Posterior vena cava (tissue), 2 donors: Measurements from ENCODE around the gene TEAD1. TPM values are rescaled to one million over a fixed set of nuclear protein-coding genes. Genes with fewer than 3 reads are reported as not detected.

ENCODE experiments used
- DNase-seq: peaks from one replicate; pipeline ENCODE4 v3.0.0-alpha.2; 2020; ENCODE audit warnings: low spot score
- intact Hi-C, 2 donors: fragments of 100-400 bp; cut with DNase I; formaldehyde crosslinking; loops; one replicate each; pipeline versions ENCODE4 v1.14.1 to v1.14.2; 2022 to 2023
- total RNA-seq, 2 donors: library from RNA; stranded (reverse); fragmentation: NEBNext Ultra II Directional; extraction: Animal tissue kit (Norgen Biotek cat#: 25700); gene quantifications; one replicate each; pipeline ENCODE4 v1.2.1, GENCODE V29; 2021
- donor health status: DM: yes; HTN: yes; CAD: no.
- donor health status: DM: yes; HTN: yes; CAD: no.

The TEAD1 gene
- total RNA-seq, 2 donors from 2014 or later, result 56.5 to 59.2 TPM

GRCh38 chr11:12769834-12770345 lies 95.7 kb downstream of the TEAD1 start:
- intact Hi-C loops, result no loop called here
- no peak for DNase-seq

DNA sequence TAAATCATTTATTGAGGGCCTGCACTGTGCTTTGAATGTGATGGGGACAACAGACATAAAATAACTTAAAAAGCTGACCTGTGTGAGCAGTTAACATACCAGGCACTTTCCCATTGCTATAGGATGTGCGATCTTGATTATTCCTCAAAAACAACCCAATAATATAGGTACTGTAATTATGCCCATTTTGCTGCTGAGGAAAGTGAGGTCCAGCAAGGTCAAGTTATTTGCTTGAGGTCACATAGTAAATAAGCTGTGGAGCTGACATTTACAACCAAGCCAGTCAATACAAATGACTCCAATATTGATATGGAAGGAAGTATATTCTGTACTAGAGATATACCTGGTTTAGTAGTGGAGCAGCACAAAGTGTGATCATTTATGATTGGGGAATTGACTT lies 96.2 kb downstream of the TEAD1 start:
- intact Hi-C loops, result no loop called here
- DNase-seq, result no peak

DNA sequence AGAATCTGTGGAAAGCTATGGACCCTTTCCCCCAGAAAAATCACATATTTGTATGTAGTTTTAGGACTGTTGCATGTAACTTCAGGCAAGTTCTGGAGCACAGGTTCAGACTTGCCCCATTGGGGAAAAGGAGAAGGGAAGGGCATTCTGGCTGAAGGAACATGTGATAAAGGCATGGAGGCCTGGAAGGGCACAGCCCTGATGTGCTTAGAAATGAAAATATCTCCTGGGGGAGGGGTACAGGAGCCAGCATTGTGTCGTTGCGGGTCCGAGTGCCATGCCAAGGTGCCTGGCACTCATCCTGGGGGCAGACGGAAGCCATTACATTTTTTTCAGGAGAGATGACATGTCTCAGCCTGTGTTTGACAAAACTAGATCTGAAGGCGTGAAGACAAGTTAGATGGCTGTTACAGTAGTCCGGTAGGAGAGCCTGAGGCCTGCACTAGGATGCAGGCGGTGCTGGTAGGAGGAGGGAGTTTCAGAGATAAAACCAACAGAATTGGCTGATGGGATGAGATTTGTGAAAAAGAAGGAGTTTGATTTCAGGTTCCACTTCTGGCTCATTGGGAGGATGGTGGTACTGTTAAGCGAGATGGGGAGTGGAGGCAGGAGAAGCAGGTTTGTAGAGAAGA lies 96.9 kb downstream of the TEAD1 start:
- no peak for DNase-seq
- intact Hi-C loops, result no loop called here

DNA sequence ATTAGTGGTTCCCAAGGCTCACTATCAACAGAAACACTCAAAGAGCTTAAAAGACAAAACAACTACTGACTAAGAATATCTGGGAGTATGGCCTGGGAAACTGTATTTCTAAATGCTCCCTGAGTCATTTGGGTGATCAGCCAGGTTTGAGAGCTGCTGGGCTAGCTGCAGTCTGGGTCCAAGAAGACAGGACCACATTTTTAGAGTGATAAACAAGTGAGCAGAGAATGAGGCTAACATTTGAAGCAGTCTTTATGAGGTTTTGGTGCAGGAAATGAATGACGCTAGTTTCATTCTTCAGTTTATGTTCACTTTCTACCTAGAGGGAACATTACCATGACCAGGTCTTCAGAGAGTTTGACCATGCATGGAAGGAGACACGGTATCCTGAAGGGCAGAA lies 97.7 kb downstream of the TEAD1 start:
- intact Hi-C loops, result no loop called here
- DNase-seq, result no peak

GRCh38 chr11:12772324-12772723 lies 98.1 kb downstream of the TEAD1 start:
- DNase-seq, result no peak
- intact Hi-C loops, result no loop called here

DNA sequence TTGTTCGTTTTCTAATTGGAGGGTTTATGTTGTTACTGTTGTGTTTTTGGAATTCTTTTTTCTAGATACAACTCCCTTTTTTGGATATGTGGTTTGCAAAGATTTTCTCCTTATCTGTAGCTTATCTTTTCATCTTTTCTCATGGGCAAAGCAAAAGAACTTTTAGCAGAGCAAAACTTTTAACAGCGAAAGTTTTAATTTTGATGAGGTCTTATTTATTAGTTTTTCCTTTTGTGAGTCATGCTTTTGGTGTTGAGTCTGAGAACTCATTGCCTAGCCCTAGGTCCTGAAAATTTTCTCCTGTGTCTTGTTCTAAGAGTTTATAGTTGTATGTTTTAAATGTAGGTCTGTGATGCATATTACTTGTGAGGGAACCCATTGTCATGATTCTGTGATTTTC lies 99.4 kb downstream of the TEAD1 start:
- intact Hi-C loops, result no loop called here
- DNase-seq, result no peak

- intact Hi-C loops, result no loop called here
- no peak for DNase-seq
Observed at GRCh38 chr11:12775955-12776354, 101.7 kb downstream of the TEAD1 start.

DNA sequence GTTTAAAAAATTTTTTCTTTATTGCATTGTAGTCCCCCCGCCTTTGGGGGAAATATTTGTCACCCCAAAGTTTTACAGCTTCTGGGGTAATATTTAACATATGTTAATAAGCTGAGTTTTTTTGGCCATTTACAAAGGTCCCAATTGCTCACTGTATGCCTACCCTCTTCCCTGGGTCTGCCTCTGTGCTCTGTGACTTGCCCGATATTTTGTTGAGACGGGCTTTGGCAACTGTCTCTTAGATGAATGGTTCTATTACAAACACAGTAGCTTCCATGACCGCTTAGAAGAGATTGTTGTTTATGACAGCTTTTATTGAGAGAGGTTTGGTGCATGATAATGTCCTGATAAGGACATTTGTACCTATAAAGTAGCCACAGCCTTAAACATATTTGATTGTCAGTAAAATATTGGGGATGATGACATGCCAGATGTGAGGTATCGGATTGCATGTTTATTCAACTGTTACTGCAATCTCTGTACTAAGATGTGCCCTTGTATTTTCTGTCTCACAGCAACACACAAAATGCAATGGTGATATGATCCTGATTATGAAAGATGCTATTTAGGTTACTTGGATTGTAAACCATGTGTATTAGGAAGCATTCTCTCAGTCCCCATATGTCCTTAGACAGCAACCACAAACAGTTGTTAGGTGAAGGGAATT lies 103.1 kb downstream of the TEAD1 start:
- no peak for DNase-seq
- intact Hi-C loops, result no loop called here

DNA sequence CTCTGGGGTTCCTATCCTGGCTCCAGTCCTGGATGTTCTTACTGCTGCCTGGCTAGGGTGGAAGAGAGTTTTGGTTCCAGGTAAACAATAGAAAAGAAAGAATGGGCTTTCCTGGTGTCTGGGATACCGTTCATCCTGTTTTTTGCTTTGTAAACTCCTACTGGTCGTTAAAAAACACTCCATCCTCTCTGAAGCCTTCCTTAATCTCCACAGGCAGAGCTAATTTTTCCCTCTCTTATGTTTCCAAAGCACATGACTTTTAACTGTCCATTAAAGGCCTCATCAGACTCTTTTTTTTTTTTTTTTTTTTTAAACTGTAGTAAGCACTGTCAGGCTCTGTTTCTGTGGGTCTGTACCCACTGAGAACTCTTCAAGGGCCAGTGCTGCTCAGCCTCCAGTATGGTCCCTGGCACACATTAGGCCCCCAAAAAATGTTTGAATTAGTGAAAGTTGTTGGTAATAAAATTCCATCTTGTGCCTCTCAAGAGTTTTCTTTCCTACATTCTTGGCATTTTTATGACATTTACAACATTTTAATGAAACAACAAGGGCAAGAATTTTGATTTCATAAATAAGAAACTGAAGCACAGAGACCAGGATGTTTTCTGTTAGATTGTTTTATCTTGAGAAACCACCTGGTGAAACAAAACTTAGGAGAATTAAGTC lies 104.2 kb downstream of the TEAD1 start:
- no peak for DNase-seq
- intact Hi-C loops, result no loop called here

GRCh38 chr11:12783765-12784164 lies 109.5 kb downstream of the TEAD1 start:
- DNase-seq, result no peak
- intact Hi-C loops, result no loop called here

DNA sequence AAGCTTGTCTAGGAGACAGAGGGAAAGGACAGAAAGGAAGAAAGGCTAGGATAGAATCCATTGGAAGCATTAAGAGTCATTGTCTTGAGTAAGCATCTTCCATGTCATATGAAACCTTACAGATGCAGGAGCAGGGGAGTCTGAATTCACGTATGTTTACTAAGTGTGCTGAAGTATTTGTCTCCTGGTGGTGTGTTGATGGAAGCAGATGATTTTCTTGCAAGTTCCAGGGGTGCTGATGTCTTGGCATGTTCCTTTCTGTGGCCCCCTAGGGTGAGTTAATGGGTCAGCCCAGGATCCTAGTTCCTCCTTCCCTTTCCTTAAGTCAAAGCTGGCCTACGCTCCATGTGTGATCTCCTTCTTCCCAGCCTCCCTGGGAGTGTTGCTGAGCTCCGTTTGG lies 110.2 kb downstream of the TEAD1 start:
- intact Hi-C loops, result no loop called here
- no peak for DNase-seq

DNA sequence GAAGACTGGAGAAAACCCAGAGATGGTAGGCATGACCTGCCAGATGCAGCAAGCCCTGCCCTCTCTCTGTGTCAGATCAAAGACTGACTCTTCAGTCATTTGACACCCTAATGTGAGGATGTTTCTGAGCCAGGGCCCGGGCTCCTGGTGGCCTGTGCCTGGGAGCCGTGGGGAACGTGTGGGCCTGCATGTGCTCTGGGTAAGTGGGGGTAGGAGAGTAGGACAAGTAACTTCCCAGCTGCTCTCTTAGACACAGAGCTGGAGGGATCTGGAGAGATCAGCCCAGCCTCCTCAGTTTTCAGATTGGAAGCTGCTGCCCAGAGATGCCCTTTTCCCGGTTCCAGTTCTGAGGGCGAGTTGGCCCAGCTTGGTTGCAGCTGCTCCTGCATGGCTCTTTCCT lies 110.8 kb downstream of the TEAD1 start:
- DNase-seq, result no peak
- intact Hi-C loops, result no loop called here

DNA sequence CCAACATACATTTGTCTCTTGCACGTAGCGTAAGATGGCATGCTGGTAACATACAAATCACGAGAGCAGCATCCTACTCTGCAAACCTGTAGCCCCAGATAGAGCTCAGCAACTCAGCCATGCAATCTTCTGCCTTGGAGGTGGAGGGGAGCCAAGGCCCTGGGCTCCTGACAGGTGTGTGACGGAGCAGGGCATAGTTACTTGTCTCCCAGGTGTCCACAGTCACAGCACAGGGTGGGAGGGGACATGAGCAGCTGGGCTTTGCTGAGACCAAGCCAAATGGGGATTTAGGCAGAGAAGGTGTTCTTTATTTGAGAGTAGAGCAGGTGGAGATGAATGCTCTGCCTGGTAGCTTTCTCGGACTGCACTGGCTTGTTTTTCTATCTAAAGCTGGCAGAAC lies 111.7 kb downstream of the TEAD1 start:
- intact Hi-C loops, result no loop called here
- no peak for DNase-seq

DNA sequence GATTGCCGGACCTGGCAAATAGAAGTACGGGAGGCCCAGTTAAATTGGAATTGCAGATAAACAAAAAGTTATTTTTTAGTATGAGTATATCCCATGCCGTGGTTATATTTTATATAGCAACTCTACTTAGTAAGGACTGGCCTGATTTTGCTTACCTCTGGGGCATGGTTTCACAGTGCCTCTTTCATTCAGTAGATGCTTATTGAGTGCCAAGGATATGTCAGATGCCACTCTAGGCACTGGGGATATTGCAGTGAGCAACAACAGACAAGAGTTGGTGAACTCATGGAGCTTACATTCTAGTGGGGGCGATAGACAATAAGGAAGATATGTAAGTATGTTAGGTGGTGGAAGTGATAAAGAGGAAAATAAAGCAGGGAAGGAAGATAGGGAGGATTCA lies 112.2 kb downstream of the TEAD1 start:
- no peak for DNase-seq
- intact Hi-C loops, result no loop called here

- intact Hi-C loops, result no loop called here
- no peak for DNase-seq
Observed at GRCh38 chr11:12786891-12787290, 112.7 kb downstream of the TEAD1 start.

- intact Hi-C loops, result no loop called here
- DNase-seq, result no peak
Observed at GRCh38 chr11:12787847-12788246, 113.6 kb downstream of the TEAD1 start.

DNA sequence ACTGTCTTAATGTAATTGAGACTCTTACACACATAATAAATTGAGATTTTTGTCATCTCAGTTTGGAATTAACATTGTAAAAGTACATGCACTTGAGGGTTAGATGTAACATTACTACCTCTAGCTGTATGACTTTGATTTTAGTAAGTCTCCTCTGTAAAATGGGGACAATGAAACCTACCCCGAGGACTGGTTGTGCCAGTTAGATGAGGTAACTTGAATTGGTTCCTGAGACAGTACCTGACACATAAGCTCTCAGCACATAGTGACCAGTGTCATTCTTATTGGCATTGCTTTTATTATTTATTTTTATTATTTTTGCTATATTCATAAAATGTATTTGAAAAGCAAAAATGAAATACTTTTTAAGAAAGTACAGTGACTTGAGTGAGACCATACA lies 114.8 kb downstream of the TEAD1 start:
- DNase-seq, result no peak
- intact Hi-C loops, result no loop called here

- intact Hi-C loops, result no loop called here
- no peak for DNase-seq
Observed at GRCh38 chr11:12789596-12790215, 115.5 kb downstream of the TEAD1 start.

- DNase-seq, result no peak
- intact Hi-C loops, result no loop called here
Observed at GRCh38 chr11:12790861-12791616, 116.8 kb downstream of the TEAD1 start.

GRCh38 chr11:12792018-12792417 lies 117.8 kb downstream of the TEAD1 start:
- intact Hi-C loops, result no loop called here

More at GRCh38 chr11:12792018-12792417, 117.8 kb downstream of the TEAD1 start:
- DNase-seq, result no peak
